Gastroesophageal sphincter (tissue), 3 donors: Measurements from ENCODE around the gene FAM136A.
"Not testable (repeated sequence)": the region's sequence is repeated elsewhere in the genome, so short reads cannot be mapped to it uniquely, and the experiment has no call there.

ENCODE experiments used
- POLR2A ChIP-seq, 2 donors: fragments of 450-650 bp; IDR thresholded peaks; one replicate each; pipeline ENCODE4 v1.6.1; 2017; ENCODE audit warnings: antibody characterized with exemption in 2 of 2, mild to moderate bottlenecking in 2 of 2, moderate library complexity in 1 of 2
- TF ChIP-seq, protein P1 (sequence below), 4 experiments: fragments of 200-600 bp in 2 of 4; fragments of 450-650 bp in 2 of 4; sonication (generic) in 1 of 4; IDR thresholded peaks; one replicate each; pipeline ENCODE4 v1.5.1; 2017 to 2019; ENCODE audit warnings: antibody characterized with exemption in 4 of 4, mild to moderate bottlenecking in 2 of 4, moderate library complexity in 2 of 4

DNA sequence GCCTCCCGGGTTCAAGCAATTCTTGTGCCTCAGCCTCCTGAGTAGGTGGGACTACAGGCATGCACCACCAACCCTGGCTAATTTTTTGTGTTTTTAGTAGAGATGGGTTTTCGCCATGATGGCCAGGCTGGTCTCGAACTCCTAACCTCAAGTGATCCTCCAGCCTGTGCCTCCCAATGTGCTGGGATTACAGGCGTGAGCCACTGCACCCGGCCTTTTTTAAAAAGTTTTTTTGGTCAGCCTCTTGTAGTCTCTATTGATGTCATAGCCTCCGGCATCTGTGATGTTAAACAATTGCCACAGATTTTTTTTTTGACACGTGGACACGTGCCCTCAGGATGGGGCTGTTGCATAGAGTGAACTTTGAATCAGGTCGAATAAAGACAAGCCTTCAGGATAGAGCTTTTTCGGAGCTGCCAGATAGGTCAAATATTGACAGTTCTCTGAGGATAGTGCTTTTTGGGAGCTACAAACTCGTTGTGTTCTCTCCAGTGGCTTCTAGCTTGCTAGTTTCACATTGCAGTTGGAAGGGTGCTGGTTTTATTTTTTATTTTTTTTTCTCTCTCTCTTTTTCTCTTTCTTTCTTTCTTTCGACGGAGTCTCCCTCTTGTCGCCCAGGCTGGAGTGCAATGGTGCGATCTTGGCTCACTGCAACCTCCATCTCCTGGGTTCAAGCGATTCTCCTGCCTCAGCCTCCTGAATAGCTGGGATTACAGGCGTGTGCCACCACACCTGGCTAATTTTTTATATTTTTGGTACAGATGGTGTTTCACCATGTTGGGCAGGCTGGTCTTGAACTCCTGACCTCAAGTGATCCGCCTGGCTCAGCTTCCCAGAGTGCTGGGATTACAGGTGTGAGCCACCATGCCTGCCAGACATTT, 32.2 kb downstream of the FAM136A start:
- TF ChIP-seq, protein P1, sequence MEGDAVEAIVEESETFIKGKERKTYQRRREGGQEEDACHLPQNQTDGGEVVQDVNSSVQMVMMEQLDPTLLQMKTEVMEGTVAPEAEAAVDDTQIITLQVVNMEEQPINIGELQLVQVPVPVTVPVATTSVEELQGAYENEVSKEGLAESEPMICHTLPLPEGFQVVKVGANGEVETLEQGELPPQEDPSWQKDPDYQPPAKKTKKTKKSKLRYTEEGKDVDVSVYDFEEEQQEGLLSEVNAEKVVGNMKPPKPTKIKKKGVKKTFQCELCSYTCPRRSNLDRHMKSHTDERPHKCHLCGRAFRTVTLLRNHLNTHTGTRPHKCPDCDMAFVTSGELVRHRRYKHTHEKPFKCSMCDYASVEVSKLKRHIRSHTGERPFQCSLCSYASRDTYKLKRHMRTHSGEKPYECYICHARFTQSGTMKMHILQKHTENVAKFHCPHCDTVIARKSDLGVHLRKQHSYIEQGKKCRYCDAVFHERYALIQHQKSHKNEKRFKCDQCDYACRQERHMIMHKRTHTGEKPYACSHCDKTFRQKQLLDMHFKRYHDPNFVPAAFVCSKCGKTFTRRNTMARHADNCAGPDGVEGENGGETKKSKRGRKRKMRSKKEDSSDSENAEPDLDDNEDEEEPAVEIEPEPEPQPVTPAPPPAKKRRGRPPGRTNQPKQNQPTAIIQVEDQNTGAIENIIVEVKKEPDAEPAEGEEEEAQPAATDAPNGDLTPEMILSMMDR (IDR thresholded peaks at IDR 0.05), result not testable (repeated sequence)
- not testable (repeated sequence) for TF ChIP-seq POLR2A (IDR thresholded peaks at IDR 0.05)
